ENCODE measurements around the gene EFCAB6. TPM values are rescaled to one million over a fixed set of nuclear protein-coding genes. Genes with fewer than 3 reads are reported as not detected.

The EFCAB6 gene
- total and polyA plus RNA-seq, 7 experiments from 2014 or later = 0.08 to 1.4 (median 0.39) TPM; not detected in 1

GRCh38 chr22:43561415-43562178 is 250.5 kb downstream of the EFCAB6 start:
- H3K27ac Mint-ChIP-seq = no peak overlapping the region
- H3K36me3 Mint-ChIP-seq = no peaks in the 10 kb centered on the region
- H3K4me1 Mint-ChIP-seq = no peaks in the 10 kb centered on the region
- intact Hi-C loops (cut with micrococcal nuclease) = no loop called here
- DNase-seq = no peak
- H3K9me3 ChIP-seq (ENCODE audit: control insufficient read depth in 2 of 3, low read length in 3 of 3) = no peaks in the 10 kb centered on the region
- H3K36me3 ChIP-seq (ENCODE audit: control insufficient read depth in 2 of 3, insufficient read depth in 3 of 3, low read length in 3 of 3) = no peaks in the 10 kb centered on the region
- no peak overlapping the region for H3K4me3 Mint-ChIP-seq
- CTCF ChIA-PET = no interaction called here
- no peak overlapping the region for H3K27ac ChIP-seq (ENCODE audit: low read depth, low read length)
- peaks cover 0 to 4% (median 0%) of the 10 kb centered on the region in 11 donors for H3K9me3 Mint-ChIP-seq
- POLR2A ChIA-PET = no interaction called here
- no peak overlapping the region for H3K4me3 ChIP-seq (ENCODE audit: low read length)
- H3K27me3 Mint-ChIP-seq = peaks cover 0 to 10% (median 0%) of the 10 kb centered on the region in 5 donors
- H3K27me3 ChIP-seq (ENCODE audit: control insufficient read depth in 2 of 2, insufficient read depth in 2 of 2, low read length in 2 of 2) = no peaks in the 10 kb centered on the region
- no peak for ATAC-seq
- no peaks in the 10 kb centered on the region for H3K4me1 ChIP-seq (ENCODE audit: control insufficient read depth in 2 of 2, insufficient read depth in 2 of 2, low read length in 2 of 2)

DNA sequence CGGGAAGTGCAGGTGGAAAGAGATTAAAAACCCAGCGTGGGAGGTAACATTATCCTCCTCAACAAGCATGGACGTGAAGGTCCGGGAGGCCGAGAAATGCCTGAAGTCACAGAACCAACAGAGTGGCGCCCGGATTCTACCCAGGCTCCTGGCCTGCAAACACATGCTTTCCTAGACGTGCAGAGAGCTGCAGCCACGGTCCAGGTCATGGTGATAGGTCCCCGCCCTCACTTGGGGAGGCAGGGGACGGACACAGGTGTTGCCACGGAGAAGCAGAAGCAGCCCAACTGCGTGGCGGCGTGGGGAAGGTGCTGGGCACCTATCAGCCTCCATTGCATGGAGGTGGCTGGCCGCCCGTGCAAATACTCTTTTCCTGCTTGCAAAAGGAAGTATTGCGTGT is 251.5 kb downstream of the EFCAB6 start:
- Histone ChIP-seq H3K4me3 (ENCODE audit: low read length) (no peak overlapping the region), H3K27ac (ENCODE audit: low read depth, low read length) (no peak overlapping the region), H3K4me1 (ENCODE audit: control insufficient read depth in 2 of 2, insufficient read depth in 2 of 2, low read length in 2 of 2) (no peaks in the 10 kb centered on the region), H3K36me3 (ENCODE audit: control insufficient read depth in 2 of 3, insufficient read depth in 3 of 3, low read length in 3 of 3) (no peaks in the 10 kb centered on the region), H3K27me3 (ENCODE audit: control insufficient read depth in 2 of 2, insufficient read depth in 2 of 2, low read length in 2 of 2) (no peaks in the 10 kb centered on the region), H3K9me3 (ENCODE audit: control insufficient read depth in 2 of 3, low read length in 3 of 3) (no peaks in the 10 kb centered on the region)
- Mint-ChIP-seq H3K27ac (no peak overlapping the region), H3K27me3 (peaks cover 0 to 14% (median 0%) of the 10 kb centered on the region in 5 donors), H3K9me3 (peaks cover 0 to 4% (median 0%) of the 10 kb centered on the region in 11 donors), H3K4me3 (no peak overlapping the region), H3K4me1 (no peaks in the 10 kb centered on the region), H3K36me3 (no peaks in the 10 kb centered on the region)
- ChIA-PET POLR2A (no interaction called here), CTCF (no interaction called here)
- intact Hi-C loops (cut with micrococcal nuclease) = no loop called here
- DNase-seq (no peak), ATAC-seq (no peak)

- no peak overlapping the region for H3K27ac ChIP-seq (ENCODE audit: low read depth, low read length)
- H3K27me3 ChIP-seq (ENCODE audit: control insufficient read depth in 2 of 2, insufficient read depth in 2 of 2, low read length in 2 of 2) = no peaks in the 10 kb centered on the region
- POLR2A ChIA-PET = no interaction called here
- no peaks in the 10 kb centered on the region for H3K9me3 ChIP-seq (ENCODE audit: control insufficient read depth in 2 of 3, low read length in 3 of 3)
- H3K4me3 Mint-ChIP-seq = no peak overlapping the region
- no peak overlapping the region for H3K27ac Mint-ChIP-seq
- DNase-seq (no peak), ATAC-seq (no peak)
- H3K36me3 Mint-ChIP-seq = no peaks in the 10 kb centered on the region
- peaks cover 0 to 4% (median 0%) of the 10 kb centered on the region in 11 donors for H3K9me3 Mint-ChIP-seq
- H3K4me1 ChIP-seq (ENCODE audit: control insufficient read depth in 2 of 2, insufficient read depth in 2 of 2, low read length in 2 of 2) = no peaks in the 10 kb centered on the region
- peaks cover 0 to 17% (median 0%) of the 10 kb centered on the region in 5 donors for H3K27me3 Mint-ChIP-seq
- CTCF ChIA-PET = no interaction called here
- intact Hi-C loops (cut with micrococcal nuclease) = no loop called here
- no peak overlapping the region for H3K4me3 ChIP-seq (ENCODE audit: low read length)
- no peaks in the 10 kb centered on the region for H3K4me1 Mint-ChIP-seq
- H3K36me3 ChIP-seq (ENCODE audit: control insufficient read depth in 2 of 3, insufficient read depth in 3 of 3, low read length in 3 of 3) = no peaks in the 10 kb centered on the region
Observed at GRCh38 chr22:43555561-43556515, 256.3 kb downstream of the EFCAB6 start.

- no peak for DNase-seq
Observed at GRCh38 chr22:43554694-43555365, 257.3 kb downstream of the EFCAB6 start.

DNA sequence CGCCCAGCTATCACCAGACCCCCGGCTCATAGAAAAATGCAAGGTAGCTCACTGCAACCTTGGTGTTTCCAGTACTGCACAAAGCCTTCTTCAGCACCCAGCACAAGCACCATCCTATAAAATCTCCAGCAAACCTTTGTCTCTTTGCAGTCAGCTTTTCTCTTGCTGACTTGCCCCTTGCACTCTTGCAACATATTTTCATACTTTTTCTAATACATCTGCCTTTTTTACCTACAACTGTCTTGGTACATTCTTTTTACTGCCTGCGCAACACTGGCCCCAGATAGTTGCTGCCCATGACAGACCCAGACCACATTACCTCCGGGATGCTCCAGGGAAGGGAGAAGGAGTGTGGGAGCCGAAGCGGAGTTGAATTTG is 257.9 kb downstream of the EFCAB6 start:
- DNase-seq (no peak), ATAC-seq (no peak)
- Mint-ChIP-seq H3K4me3 (no peak overlapping the region), H3K4me1 (no peaks in the 10 kb centered on the region), H3K9me3 (peaks cover 0 to 4% (median 0%) of the 10 kb centered on the region in 11 donors), H3K36me3 (no peaks in the 10 kb centered on the region), H3K27me3 (peaks cover 0 to 10% (median 0%) of the 10 kb centered on the region in 5 donors), H3K27ac (no peak overlapping the region)
- Histone ChIP-seq H3K27me3 (ENCODE audit: control insufficient read depth in 2 of 2, insufficient read depth in 2 of 2, low read length in 2 of 2) (no peaks in the 10 kb centered on the region), H3K4me1 (ENCODE audit: control insufficient read depth in 2 of 2, insufficient read depth in 2 of 2, low read length in 2 of 2) (no peaks in the 10 kb centered on the region), H3K27ac (ENCODE audit: low read depth, low read length) (no peak overlapping the region), H3K36me3 (ENCODE audit: control insufficient read depth in 2 of 3, insufficient read depth in 3 of 3, low read length in 3 of 3) (no peaks in the 10 kb centered on the region), H3K4me3 (ENCODE audit: low read length) (no peak overlapping the region), H3K9me3 (ENCODE audit: control insufficient read depth in 2 of 3, low read length in 3 of 3) (no peaks in the 10 kb centered on the region)
- POLR2A ChIA-PET = no interaction called here
- intact Hi-C loops (cut with micrococcal nuclease) = no loop called here
- CTCF ChIA-PET = no interaction called here

More at GRCh38 chr22:43554694-43555365, 257.3 kb downstream of the EFCAB6 start:
- ATAC-seq = no peak
- no peaks in the 10 kb centered on the region for H3K36me3 Mint-ChIP-seq
- POLR2A ChIA-PET = no interaction called here
- H3K27me3 Mint-ChIP-seq = peaks cover 0 to 10% (median 0%) of the 10 kb centered on the region in 5 donors
- Histone ChIP-seq H3K9me3 (ENCODE audit: control insufficient read depth in 2 of 3, low read length in 3 of 3) (no peaks in the 10 kb centered on the region), H3K4me3 (ENCODE audit: low read length) (no peak overlapping the region), H3K4me1 (ENCODE audit: control insufficient read depth in 2 of 2, insufficient read depth in 2 of 2, low read length in 2 of 2) (no peaks in the 10 kb centered on the region), H3K27me3 (ENCODE audit: control insufficient read depth in 2 of 2, insufficient read depth in 2 of 2, low read length in 2 of 2) (no peaks in the 10 kb centered on the region), H3K27ac (ENCODE audit: low read depth, low read length) (no peak overlapping the region), H3K36me3 (ENCODE audit: control insufficient read depth in 2 of 3, insufficient read depth in 3 of 3, low read length in 3 of 3) (no peaks in the 10 kb centered on the region)
- peaks cover 0 to 4% (median 0%) of the 10 kb centered on the region in 11 donors for H3K9me3 Mint-ChIP-seq
- H3K4me1 Mint-ChIP-seq = no peaks in the 10 kb centered on the region
- no peak overlapping the region for H3K27ac Mint-ChIP-seq
- H3K4me3 Mint-ChIP-seq = no peak overlapping the region
- intact Hi-C loops (cut with micrococcal nuclease) = no loop called here
- CTCF ChIA-PET = no interaction called here

- H3K27ac ChIP-seq (ENCODE audit: low read depth, low read length) = no peak overlapping the region
- POLR2A ChIA-PET = no interaction called here
- no peaks in the 10 kb centered on the region for H3K9me3 ChIP-seq (ENCODE audit: control insufficient read depth in 2 of 3, low read length in 3 of 3)
- CTCF ChIA-PET = no interaction called here
- Mint-ChIP-seq H3K9me3 (peaks cover 0 to 4% (median 0%) of the 10 kb centered on the region in 11 donors), H3K4me1 (no peaks in the 10 kb centered on the region), H3K27me3 (peaks cover 0 to 10% (median 0%) of the 10 kb centered on the region in 5 donors), H3K36me3 (no peaks in the 10 kb centered on the region), H3K4me3 (no peak overlapping the region), H3K27ac (no peak overlapping the region)
- H3K36me3 ChIP-seq (ENCODE audit: control insufficient read depth in 2 of 3, insufficient read depth in 3 of 3, low read length in 3 of 3) = no peaks in the 10 kb centered on the region
- intact Hi-C loops (cut with micrococcal nuclease) = no loop called here
- DNase-seq (no peak), ATAC-seq (no peak)
- H3K4me1 ChIP-seq (ENCODE audit: control insufficient read depth in 2 of 2, insufficient read depth in 2 of 2, low read length in 2 of 2) = no peaks in the 10 kb centered on the region
- H3K4me3 ChIP-seq (ENCODE audit: low read length) = no peak overlapping the region
- no peaks in the 10 kb centered on the region for H3K27me3 ChIP-seq (ENCODE audit: control insufficient read depth in 2 of 2, insufficient read depth in 2 of 2, low read length in 2 of 2)
Observed at GRCh38 chr22:43553451-43554258, 258.4 kb downstream of the EFCAB6 start.

All from naive thymus-derived CD4-positive, alpha-beta T cell (primary cell).